NCI-H1694 (cell line): ENCODE results near the gene FTO.
"Not testable (repeated sequence)": the region's sequence is repeated elsewhere in the genome, so short reads cannot be mapped to it uniquely, and the experiment has no call there.

Experiments used
- DNase-seq: peaks from one replicate; lab custom pipeline; 2025; lab: John Stamatoyannopoulos, UW

Gene FTO

DNA sequence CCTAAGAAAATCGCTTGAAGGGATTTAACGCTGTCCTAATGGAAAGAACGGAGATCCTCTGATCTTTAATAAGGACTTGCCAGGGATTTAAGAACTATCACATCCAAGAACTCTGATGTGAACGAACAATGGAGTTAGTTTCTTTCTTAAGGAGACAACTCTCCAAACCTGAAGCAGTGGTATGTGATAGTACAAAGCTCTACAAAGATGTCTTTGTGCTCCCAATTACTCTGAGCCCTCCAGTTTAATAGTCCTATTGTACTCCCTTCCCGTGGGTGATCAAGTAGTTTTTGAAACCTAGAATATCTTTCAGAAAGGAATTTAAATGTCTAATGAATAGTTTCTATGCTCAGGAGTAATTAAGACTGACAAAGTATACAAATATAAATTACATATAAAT, 123.8 kb downstream of the FTO start:
- no peak for DNase-seq

- no peak for DNase-seq
Measured at GRCh38 chr16:53829186-53829747, 125.3 kb downstream of the FTO start.

GRCh38 chr16:53832896-53833544, 129.1 kb downstream of the FTO start:
- no peak for DNase-seq

DNA sequence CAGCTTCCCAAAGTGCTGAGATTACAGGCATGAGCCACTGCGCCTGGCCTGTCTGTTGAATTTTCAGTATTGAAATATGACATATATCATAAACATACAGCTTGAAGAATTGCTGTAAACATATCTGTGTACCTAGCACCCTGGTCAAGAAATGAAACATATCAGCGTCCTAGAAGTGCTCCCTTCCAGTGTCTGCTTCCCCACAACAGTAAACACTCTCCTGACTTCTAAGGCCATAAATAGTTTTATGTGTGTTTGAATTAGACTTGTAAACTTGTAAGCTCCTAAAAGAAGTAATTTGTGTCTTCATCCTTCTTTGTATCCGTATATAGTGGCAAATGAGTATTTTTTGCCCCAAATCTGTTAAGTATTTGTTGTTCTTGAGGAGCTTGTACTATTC, 132.2 kb downstream of the FTO start:
- DNase-seq = no peak

DNA sequence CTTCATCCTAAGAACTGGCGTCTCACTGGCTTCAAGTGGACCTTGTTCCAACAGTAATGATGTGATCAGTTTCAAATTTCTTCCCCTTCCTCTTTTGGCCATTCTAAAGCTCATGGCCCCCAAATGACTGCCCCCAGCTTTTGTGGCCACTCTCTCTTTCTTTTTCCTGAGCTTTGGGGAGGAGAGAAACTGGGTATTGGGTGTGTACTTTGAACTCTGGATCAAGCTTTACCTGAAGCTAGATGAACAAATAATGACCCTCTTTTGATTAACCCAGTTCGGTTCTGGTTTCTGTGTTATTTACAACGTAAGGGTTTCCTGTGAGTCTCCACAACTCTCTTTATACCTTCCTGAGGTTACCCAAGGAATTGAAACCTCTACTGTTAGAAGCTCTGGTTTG, 132.7 kb downstream of the FTO start:
- DNase-seq = no peak

GRCh38 chr16:53837426-53837825, 133.5 kb downstream of the FTO start:
- no peak for DNase-seq

- DNase-seq = no peak
Measured at GRCh38 chr16:53839150-53839549, 135.2 kb downstream of the FTO start.

GRCh38 chr16:53840456-53840855, 136.5 kb downstream of the FTO start:
- DNase-seq = no peak

- no peak for DNase-seq
Measured at GRCh38 chr16:53841884-53842283, 137.9 kb downstream of the FTO start.

- no peak for DNase-seq
Measured at GRCh38 chr16:53843084-53843483, 139.1 kb downstream of the FTO start.

DNA sequence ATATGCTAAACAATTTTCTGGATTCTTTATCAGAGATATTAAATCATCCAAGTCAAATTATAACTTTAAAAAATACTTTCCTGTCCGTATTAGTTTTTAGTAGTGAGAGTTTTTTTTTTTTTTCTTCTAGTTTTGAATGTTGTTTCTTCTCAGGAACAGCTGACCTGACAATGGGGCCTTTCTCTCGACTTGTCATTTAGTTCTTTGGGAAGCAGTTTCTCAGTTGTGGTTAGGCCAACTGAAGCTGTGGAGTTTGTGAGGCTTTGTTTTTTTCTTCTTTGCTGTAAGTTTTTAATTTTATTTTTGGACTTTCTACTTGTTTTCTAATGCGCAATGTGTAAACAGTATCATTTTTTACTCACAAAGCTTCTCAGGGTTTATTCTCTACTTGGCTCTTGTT, 140.8 kb downstream of the FTO start:
- DNase-seq = no peak

DNA sequence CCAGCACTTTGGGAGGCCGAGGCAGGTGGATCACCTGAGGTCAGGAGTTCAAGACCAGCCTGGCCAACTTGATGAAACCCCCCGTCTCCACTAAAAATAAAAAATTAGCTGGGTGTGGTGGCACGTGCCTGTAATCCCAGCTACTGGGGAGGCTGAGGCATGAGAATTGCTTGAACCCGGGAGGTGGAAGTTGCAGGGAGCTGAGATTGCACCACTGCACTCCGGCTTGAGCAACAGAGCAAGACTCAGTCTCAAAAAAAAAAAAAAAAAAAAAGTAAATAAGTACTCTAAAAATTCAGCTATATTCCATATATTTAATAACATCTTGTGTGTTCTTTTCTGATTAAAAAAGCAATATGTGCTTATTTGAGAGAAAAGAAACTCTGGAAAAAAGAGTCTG, 142.6 kb downstream of the FTO start:
- DNase-seq = not testable (repeated sequence)

DNA sequence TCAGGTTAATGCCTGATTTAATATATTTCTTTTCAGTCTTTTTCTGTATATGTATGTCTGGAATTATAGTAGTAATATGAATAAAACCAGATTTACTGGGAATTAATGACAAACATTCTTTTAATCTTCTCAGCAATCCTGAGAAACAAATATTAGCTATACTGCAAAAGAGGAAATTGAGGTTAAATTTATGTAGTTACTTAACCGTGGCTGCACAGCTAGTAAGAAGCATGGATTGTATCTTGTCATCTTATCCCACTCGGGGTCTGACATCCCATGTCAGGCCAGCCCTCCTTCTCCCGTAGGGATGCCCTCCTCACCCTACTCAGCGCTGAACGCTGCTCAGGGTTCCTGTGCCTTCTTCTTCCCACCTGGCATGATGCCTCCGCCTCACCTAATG, 143.0 kb downstream of the FTO start:
- DNase-seq = no peak

DNA sequence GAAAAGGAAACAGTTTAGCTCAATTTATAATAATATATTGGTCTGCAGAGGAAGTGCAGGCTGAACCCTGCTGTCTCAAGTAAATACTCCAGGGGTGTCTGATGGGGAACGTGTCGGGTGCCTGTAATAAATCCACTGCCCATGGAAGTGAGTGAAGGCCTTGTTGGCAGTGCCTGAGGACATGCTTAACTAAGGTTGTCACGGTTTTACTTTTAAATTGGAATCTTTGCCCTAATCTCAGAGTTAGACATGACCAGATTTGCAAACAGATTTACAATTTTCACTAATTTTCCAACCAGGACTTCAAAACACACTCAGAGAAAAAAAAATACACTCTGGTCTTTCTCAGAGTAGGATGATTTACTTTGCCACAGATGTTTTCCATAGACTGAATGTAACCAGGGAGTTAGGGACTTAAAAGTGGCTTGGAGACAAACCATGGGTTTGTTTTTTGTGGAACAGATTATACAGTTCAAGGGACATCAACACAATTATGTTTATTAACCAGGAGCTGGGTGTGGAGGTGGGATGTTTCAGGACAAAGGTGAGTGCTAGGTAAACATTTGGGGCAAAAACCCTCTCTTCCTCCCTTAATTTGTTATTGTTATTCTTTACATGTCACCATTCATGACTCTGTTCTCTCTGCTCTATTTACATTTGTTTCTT, 144.5 kb downstream of the FTO start:
- no peak for DNase-seq

DNA sequence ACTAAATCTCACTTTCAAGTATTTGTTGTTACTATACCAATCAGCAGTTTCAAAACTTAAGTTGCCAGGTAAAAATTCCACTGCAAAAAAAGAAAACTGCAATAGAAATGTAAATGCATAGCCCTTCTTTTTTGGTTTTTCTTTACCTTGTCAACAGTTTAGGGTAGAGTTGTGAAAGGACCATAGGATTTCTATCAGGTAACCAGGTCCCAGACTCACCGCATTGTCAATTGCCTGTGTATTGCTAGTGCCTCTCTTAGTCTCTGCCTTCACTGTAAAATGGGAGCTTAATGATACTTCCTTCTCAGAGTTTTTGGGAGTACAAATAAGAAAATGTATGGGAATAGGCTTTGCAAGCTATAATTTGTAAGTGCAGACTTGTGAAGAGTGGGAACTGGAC, 145.0 kb downstream of the FTO start:
- no peak for DNase-seq

GRCh38 chr16:53849585-53849984, 145.6 kb downstream of the FTO start:
- no peak for DNase-seq

DNA sequence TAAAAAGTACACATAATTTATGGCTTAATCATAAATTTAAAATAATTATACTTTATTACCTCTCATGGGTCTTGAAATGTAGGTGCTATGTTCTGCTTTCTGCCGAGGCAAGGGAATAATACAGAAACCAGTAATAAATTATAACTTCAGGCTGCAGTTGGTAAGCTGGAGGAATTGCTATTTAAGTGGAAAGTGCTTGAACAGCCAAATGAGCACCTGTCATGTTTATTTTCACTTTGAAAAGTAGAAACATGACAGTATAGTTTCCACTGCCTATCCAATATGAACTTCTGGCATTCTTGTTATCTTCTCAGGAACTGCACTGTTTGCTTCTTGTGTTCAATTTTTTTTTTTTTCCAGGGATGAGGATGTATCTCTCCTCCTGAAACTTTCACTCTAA, 146.0 kb downstream of the FTO start:
- no peak for DNase-seq

GRCh38 chr16:53852678-53853077, 148.7 kb downstream of the FTO start:
- DNase-seq = no peak

- no peak for DNase-seq
Measured at GRCh38 chr16:53855056-53855455, 151.1 kb downstream of the FTO start.

- no peak for DNase-seq
Measured at GRCh38 chr16:53855511-53855910, 151.6 kb downstream of the FTO start.

GRCh38 chr16:53859995-53860540, 156.1 kb downstream of the FTO start:
- no peak for DNase-seq

GRCh38 chr16:53863861-53864260, 159.9 kb downstream of the FTO start:
- DNase-seq = no peak

DNA sequence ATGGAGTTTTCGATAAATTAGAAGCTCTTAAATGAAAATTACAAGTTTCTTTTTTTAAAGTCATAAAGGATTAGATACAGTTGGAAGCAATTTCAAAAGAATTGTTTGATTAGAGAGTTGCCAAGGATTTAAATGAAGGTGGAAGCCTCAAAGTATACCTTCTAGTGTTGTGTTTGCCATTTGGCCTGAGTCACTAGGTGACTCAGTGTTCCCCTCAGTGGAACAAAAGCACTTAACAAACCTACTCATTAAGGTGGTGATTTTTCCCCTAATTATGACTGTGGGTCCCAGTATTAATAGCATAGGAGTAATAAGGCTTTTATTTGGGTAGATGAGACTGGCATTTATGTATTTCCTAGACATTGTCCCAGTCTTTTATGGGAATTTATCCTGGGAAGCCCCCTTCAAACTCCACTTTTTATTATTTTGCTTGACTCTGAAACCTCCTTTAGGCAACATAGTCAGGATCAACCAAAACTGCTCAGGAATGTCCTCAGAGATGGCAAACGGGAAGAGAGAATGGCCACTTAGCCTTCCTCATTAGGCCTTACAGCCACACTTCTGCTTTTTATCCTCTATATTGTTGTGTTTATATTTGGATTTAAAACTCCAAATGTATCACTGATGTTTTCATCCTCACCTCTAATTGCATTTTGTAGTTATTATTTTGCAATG, 161.0 kb downstream of the FTO start:
- no peak for DNase-seq
